GF-D8 (cell line): ENCODE data around the gene AIF1L.
"Not testable (repeated sequence)": the region's sequence is repeated elsewhere in the genome, so short reads cannot be mapped to it uniquely, and the experiment has no call there.

Experiments used
- DNase-seq: peaks from one replicate; lab custom pipeline; 2025; lab: John Stamatoyannopoulos, UW

The AIF1L gene

GRCh38 chr9:131099102-131099606 is 2.8 kb downstream of the AIF1L start:
- DNase-seq = no peak

DNA sequence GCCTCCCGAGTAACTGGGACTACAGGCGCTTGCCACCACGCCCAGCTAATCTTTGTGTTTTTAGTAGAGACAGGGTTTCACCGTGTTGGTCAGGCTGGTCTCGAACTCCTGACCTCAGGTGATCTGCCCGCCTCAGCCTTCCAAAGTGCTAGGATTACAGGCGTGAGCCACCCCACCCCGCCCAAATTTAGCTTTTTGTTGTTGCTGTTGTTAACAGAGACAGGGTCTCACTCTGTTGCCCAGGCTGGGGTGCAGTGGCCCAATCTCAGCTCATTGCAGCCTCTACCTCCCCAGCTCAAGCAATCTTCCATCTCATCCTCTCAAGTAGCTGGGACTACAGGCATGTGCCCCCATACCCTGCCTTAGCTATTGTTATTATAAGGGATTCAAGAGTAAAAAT is 3.5 kb downstream of the AIF1L start:
- DNase-seq = not testable (repeated sequence)

DNA sequence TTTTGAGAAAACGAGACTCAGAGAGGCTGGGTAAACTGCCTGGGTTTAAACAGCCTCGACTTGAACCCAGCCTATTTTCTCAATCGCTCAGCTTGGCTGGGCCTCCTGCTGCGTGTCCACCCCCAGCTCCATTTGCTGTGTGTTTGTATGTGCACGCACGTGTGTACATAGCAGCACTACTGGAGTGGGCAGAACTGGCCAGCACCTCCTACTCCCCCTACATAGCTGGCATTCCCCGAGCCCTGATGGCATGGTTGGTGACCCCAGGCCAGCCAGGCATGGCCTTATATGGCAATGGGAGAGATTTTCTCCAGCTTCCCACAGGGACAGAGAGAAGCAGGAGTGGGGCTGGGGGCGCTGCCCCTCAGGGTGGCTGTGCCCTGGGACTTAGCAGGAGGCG is 4.1 kb downstream of the AIF1L start:
- DNase-seq = no peak

DNA sequence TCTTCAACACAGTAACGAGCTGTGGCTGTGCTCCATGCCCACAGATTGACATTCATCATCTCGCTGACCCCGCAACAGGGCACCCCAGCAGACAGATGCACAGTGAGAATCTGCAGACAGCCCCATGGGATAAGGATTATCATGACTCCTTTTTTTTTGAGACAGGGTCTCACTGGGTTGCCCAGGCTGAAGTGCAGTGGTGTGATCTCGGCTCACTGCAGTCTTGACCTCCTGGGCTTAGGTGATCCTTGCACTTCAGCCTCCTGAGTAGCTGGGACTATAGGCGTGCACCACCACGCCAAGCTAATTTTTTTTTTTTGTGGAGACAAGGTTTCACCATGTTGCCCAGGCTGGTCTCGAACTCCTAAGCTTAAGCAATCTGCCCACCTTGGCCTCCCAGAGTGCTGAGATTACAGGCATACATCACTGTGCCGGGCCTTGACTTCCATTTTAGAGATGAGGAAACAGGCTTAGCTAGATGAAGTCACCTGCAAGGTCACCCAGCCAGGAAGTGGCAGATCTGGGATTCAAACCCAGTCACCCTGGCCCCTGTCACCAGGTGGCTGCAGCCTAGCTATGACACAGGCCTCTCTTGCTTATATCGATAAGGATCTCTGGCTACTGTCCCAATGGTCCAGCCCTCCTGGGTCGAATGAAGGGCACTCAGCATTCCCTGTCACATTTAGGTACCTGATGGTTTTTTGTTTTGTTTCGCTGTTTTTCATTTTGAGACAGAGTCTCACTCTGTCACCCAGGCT is 5.1 kb downstream of the AIF1L start:
- DNase-seq = no peak

- no peak for DNase-seq
These were observed 6.7 kb downstream of the AIF1L start for GRCh38 chr9:131103024-131103423.

- no peak for DNase-seq
These were observed 7.2 kb downstream of the AIF1L start for GRCh38 chr9:131103535-131103934.

GRCh38 chr9:131104016-131104740 is 7.8 kb downstream of the AIF1L start:
- DNase-seq = no peak

- DNase-seq = no peak
These were observed 9.6 kb downstream of the AIF1L start for GRCh38 chr9:131105952-131106351.

DNA sequence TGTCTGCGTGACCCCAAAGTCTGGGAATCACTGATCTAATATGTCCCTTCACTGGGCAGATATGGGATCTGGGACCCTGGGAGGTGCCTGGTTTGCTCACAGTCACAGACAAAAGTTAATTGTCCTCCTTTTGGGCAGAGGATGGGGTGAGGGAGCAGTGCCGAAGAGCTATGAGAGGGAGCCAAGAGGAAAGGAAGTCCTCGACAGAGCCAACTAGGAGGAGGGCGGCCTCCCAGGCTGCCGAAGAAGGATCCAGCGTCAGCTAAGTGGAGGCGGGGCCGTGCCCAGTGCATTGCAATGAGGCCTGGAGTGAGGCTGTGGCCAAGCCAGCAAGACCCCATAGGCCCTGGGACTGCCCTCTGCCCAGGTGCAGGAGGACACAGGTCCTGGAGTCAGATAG is 11.4 kb downstream of the AIF1L start:
- DNase-seq = no peak

GRCh38 chr9:131111186-131111853 is 15.0 kb downstream of the AIF1L start:
- DNase-seq = no peak

- no peak for DNase-seq
These were observed 15.6 kb downstream of the AIF1L start for GRCh38 chr9:131111854-131112311.

DNA sequence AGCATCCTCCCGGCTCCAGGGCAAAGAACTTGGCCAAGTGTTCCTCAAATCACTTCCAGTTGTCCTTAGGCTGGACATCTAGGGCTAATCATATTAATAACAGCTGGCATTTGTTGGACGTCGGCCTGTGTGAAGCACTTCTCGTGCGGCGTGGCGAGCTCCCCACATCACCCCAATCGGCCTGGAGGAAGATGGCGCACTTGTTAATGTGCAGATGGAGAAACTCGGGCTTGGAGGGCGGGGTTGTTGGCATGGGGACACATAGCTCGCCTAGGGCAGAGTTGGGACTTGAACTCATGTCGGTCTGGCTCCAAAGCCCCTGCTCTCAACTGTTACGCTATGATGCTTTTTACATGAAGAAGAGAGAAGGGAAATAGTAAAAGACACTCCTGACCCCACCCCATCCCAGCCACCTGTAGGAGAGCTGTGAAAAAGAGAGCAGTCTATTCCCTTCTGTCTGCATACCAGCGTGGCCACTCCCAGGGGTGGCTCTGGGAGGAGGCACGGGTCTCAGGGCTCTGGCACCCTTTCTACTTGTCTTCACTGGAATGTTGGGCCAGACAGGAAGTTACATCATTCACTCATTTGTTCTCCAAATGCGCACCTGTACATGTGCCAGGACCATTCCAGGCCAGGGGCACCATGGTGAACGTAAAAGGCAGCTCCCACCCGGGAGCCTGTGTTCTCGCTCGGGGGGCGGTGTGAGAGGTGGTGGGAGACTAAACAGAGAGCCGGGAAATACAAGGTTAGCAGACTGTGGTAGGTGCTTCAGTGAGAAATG is 16.2 kb downstream of the AIF1L start:
- DNase-seq = no peak

DNA sequence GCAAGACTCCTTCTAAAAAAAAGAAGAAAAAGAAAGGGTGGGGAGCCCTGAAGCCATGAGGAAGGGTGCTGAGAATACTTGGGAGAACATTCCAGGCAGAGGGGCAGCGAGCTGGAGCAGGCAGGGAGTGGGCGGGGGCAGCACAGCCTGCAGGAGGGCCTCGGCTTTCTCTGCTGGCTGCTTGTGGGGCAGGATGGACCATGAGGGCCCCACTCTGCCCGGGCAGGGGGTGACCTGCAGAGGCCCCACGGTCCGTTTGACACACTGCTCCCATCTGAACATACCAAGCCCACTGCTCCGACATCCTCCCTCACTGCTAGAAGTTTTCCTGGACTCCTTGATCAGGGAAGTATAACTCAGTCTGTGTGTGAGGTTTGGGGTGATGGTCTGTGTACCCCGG is 17.3 kb downstream of the AIF1L start:
- no peak for DNase-seq

- no peak for DNase-seq
These were observed 17.8 kb downstream of the AIF1L start for GRCh38 chr9:131114084-131114535.

- not testable (repeated sequence) for DNase-seq
These were observed 19.0 kb downstream of the AIF1L start for GRCh38 chr9:131115360-131115742.

DNA sequence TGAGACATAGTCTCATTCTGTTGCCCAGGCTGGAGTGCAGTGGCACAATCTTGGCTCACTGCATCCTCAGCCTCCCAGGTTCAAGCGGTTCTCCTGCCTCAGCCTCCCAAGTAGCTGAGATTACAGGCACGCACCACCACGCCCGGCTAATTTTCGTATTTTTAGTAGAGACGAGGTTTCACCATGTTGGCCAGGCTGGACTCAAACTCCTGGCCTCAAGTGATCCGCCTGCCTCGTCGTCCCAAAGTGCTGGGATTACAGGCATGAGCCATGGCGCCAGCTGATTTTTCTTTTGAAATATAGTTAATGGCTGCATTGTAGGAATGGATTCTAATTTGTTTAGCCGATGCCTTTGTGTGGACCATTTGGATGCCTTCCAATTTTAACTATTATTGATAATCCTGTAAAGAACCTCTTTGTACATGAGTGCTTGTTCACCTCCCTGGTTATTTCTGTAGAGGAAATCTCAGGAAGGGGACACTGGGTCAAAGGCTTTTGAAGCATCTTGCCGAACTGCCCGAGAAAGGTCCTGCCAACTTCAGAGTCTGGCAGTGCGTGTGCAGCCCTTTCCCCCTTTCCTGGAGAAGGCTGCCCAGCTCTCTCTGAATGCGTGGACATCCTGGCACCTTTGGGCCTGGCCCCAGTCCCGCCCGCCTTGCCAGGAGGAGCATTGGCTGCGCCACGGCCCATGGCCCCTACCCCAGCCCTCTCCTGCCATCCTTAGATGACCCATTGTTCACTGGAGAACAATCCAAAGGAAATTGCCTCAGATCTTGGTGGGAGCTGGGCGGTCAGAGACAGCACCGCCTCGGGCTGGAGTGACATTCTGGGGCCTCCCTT is 20.2 kb downstream of the AIF1L start:
- no peak for DNase-seq

DNA sequence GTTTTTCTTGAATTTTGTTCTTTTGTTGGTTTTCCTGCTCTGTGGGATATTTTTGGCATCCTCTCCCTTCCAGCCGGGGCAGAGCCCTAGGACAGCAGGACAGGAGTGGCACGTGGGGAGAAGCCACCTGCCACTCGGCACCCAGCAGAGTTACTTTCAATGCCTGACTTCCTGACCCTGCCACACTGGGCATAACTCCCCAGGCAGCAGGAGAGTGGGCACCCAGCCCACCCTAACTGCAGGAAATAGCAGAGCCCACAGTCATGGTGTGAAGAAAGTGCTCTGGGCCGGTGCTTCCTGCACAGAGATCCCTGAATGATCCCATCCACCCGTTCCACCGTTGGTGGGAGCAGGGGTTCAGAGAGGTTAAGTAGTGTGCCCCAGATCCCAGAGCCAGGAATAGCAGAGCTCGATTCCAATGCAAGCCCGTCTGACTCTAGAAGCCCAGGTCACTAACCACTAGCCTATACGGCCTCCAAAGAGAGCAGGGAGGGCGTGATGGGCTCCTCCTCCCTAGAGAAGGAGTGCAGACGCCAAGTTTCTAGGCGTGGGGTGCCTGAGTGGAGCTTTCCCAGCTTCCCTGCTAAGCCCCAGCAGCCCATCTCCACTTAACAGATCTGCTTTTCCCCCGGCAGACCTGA is 20.9 kb downstream of the AIF1L start:
- DNase-seq = peak; percentile 29

DNA sequence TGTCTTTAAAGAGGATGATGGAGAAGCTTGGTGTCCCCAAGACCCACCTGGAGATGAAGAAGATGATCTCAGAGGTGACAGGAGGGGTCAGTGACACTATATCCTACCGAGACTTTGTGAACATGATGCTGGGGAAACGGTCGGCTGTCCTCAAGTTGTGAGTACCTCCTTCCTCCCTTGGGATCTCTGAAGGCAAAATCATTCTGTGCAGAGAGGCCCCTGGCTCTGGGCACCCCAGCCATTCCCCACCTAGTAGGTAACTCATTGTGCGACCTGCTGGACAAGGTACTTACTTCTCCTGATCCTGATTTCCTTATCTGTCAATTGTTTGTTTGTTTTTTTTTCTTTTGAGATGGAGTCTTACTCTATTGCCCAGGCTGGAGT is 21.4 kb downstream of the AIF1L start:
- DNase-seq = no peak

- DNase-seq = no peak
These were observed 23.3 kb downstream of the AIF1L start for GRCh38 chr9:131119600-131119999.

- DNase-seq = no peak
These were observed 24.4 kb downstream of the AIF1L start for GRCh38 chr9:131120620-131121228.
